ENCODE results near the gene CWH43. TPM values are rescaled to one million over a fixed set of nuclear protein-coding genes. Genes with fewer than 3 reads are reported as not detected.

The CWH43 gene
- polyA plus RNA-seq, 1 of the 3 experiments (the other 2 are of a cell fraction) = not detected

DNA sequence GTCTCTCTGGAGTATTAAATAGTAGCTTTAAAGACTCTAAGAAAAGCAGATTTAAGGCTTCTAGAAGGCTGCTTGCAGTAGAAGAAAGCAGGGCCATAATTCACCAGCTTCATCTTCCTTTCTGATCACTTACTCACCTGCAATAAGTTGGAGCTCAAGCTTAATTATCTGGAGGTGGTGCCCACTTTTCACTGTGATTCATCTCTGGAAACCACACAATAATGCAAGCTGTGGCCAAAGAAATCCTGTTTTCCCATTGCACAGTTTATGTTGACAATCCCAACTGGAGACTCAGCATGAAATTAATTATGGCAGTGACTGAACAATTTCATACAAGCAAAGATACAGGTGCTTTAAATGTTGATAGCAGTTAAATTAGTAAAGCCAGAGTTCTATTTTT, 14.7 kb downstream of the CWH43 start:
- no peaks in the 10 kb centered on the region for H3K9me3 ChIP-seq
- no peak overlapping the region for H3K9ac ChIP-seq
- no peak overlapping the region for H3K27ac ChIP-seq (ENCODE audit: low read depth in 2 of 2, low read length in 1 of 2)
- no peak for TF ChIP-seq SIN3A (IDR thresholded peaks at IDR 0.05; ENCODE audit: borderline replicate concordance, low read depth, low read length)
- TF ChIP-seq SMC3 (IDR thresholded peaks at IDR 0.05; ENCODE audit: low read depth, low read length) = no peak
- no peaks in the 10 kb centered on the region for H3K4me1 ChIP-seq (ENCODE audit: control insufficient read depth in 1 of 2, insufficient read depth in 2 of 2, low read depth in 1 of 2, low read length in 1 of 2)
- no peaks in the 10 kb centered on the region for H3F3A ChIP-seq (replicated peaks; ENCODE audit: insufficient read depth)
- peaks cover 20% of the 10 kb centered on the region for H3K27me3 ChIP-seq (ENCODE audit: insufficient read depth)
- H2AFZ ChIP-seq (ENCODE audit: low read depth) = no peak overlapping the region
- H3K9me2 ChIP-seq = no peaks in the 10 kb centered on the region
- POLR2A ChIA-PET = no interaction called here
- no peaks in the 10 kb centered on the region for H4K20me1 ChIP-seq (ENCODE audit: insufficient read depth)
- no peaks in the 10 kb centered on the region for H3K36me3 ChIP-seq (replicated peaks in 1 of 2; ENCODE audit: control insufficient read depth in 1 of 2, insufficient read depth in 2 of 2, low read length in 1 of 2)
- DNase-seq = no peak
- H3K4me2 ChIP-seq = no peak overlapping the region
- CTCF ChIA-PET = no interaction called here
- no peak overlapping the region for H3K4me3 ChIP-seq (ENCODE audit: low read depth in 2 of 2, low read length in 1 of 2)
- no peaks in the 10 kb centered on the region for H3K79me2 ChIP-seq (ENCODE audit: insufficient read depth)

DNA sequence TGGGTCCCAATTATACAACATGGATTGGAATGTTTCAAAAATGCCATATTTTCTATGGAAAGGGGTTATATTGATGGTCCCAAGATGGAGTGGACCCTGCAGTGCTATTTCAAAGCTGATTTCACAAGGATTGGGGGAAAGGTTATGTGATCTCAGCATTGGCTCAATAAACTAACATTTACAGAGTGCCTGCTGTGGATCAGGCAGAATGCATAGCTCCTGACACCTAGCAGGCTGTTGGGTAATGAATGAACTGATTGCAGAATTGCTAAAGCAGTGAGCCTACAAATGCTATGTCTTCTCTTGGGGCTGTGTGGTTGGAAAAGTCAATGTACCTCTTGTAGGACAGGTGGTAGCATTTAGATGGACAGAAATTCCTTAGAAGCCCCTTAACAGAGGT, 16.9 kb downstream of the CWH43 start:
- Histone ChIP-seq H3K36me3 (replicated peaks in 1 of 2; ENCODE audit: control insufficient read depth in 1 of 2, insufficient read depth in 2 of 2, low read length in 1 of 2) (no peaks in the 10 kb centered on the region), H3F3A (replicated peaks; ENCODE audit: insufficient read depth) (no peaks in the 10 kb centered on the region), H3K9me3 (no peaks in the 10 kb centered on the region), H3K4me1 (ENCODE audit: control insufficient read depth in 1 of 2, insufficient read depth in 2 of 2, low read depth in 1 of 2, low read length in 1 of 2) (no peaks in the 10 kb centered on the region), H3K4me3 (ENCODE audit: low read depth in 2 of 2, low read length in 1 of 2) (no peak overlapping the region), H2AFZ (ENCODE audit: low read depth) (no peak overlapping the region), H3K27ac (ENCODE audit: low read depth in 2 of 2, low read length in 1 of 2) (no peak overlapping the region), H4K20me1 (ENCODE audit: insufficient read depth) (no peaks in the 10 kb centered on the region), H3K9ac (no peak overlapping the region), H3K27me3 (ENCODE audit: insufficient read depth) (peaks cover 10% of the 10 kb centered on the region), H3K79me2 (ENCODE audit: insufficient read depth) (no peaks in the 10 kb centered on the region), H3K4me2 (no peak overlapping the region), H3K9me2 (no peaks in the 10 kb centered on the region)
- DNase-seq = no peak
- POLR2A ChIA-PET = no interaction called here
- CTCF ChIA-PET = no interaction called here
- TF ChIP-seq RCOR1 (IDR thresholded peaks at IDR 0.05; ENCODE audit: low read length) (no peak), SIN3A (IDR thresholded peaks at IDR 0.05; ENCODE audit: borderline replicate concordance, low read depth, low read length) (no peak), RFX5 (IDR thresholded peaks at IDR 0.05; ENCODE audit: low read length) (no peak)
- TF ChIP-seq, protein P1, sequence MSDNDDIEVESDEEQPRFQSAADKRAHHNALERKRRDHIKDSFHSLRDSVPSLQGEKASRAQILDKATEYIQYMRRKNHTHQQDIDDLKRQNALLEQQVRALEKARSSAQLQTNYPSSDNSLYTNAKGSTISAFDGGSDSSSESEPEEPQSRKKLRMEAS (IDR thresholded peaks at IDR 0.05; ENCODE audit: low read depth) = no peak

DNA sequence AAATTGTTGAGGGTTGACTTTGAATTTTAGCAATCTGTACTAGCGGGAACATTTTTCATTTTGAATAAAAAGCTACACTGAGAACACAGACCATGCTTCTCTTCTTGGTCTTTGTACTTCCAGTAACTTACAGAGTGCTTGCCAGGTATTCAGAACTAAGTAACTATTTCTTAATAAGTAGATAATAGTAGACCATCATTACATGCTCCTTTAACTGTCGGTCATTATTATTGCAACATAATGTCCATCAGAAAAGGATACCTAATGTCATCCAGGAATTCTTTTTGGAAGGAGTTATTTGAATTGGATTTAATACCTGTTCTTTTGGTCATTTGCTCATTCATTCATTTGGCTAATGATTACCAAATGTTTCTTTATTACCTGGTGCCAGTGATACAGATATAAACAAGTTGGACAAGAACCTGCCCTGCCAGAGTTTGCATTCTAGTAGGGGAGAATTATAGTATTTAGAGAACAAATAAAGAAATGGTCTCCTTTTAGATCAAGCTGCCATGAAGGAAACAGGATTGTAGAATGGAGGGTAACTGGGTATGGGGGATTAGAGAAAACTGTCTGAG, 32.7 kb downstream of the CWH43 start:
- WGBS (ENCODE audit: low lambda C conversion rate) = 53% methylated on average over 2 of the region's 2 CpGs
- no peaks in the 10 kb centered on the region for H3K36me3 ChIP-seq (replicated peaks in 1 of 2; ENCODE audit: control insufficient read depth in 1 of 2, insufficient read depth in 2 of 2, low read length in 1 of 2)
- no peaks in the 10 kb centered on the region for H3K79me2 ChIP-seq (ENCODE audit: insufficient read depth)
- DNase-seq = no peak
- H3K4me2 ChIP-seq = no peak overlapping the region
- CTCF ChIA-PET = no interaction called here
- H3K9ac ChIP-seq = no peak overlapping the region
- H3K9me3 ChIP-seq = no peaks in the 10 kb centered on the region
- H2AFZ ChIP-seq (ENCODE audit: low read depth) = no peak overlapping the region
- H3K9me2 ChIP-seq = no peaks in the 10 kb centered on the region
- H3K4me3 ChIP-seq (ENCODE audit: low read depth in 2 of 2, low read length in 1 of 2) = no peak overlapping the region
- no peaks in the 10 kb centered on the region for H4K20me1 ChIP-seq (ENCODE audit: insufficient read depth)
- TF ChIP-seq FOXJ3 (CRISPR knock-in tag; IDR thresholded peaks at IDR 0.05) = no peak
- no peak for TF ChIP-seq MEF2A (IDR thresholded peaks at IDR 0.05; ENCODE audit: borderline replicate concordance, low read depth)
- TF ChIP-seq, protein P2, sequence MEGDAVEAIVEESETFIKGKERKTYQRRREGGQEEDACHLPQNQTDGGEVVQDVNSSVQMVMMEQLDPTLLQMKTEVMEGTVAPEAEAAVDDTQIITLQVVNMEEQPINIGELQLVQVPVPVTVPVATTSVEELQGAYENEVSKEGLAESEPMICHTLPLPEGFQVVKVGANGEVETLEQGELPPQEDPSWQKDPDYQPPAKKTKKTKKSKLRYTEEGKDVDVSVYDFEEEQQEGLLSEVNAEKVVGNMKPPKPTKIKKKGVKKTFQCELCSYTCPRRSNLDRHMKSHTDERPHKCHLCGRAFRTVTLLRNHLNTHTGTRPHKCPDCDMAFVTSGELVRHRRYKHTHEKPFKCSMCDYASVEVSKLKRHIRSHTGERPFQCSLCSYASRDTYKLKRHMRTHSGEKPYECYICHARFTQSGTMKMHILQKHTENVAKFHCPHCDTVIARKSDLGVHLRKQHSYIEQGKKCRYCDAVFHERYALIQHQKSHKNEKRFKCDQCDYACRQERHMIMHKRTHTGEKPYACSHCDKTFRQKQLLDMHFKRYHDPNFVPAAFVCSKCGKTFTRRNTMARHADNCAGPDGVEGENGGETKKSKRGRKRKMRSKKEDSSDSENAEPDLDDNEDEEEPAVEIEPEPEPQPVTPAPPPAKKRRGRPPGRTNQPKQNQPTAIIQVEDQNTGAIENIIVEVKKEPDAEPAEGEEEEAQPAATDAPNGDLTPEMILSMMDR (IDR thresholded peaks at IDR 0.05) = no peak
- TF ChIP-seq ELF1 (IDR thresholded peaks at IDR 0.05) = no peak
- TF ChIP-seq JUND (IDR thresholded peaks at IDR 0.05) = no peak
- TF ChIP-seq RXRA (IDR thresholded peaks at IDR 0.05; ENCODE audit: borderline replicate concordance, low read depth) = no peak
- no peak for TF ChIP-seq TAF1 (IDR thresholded peaks at IDR 0.05; ENCODE audit: borderline replicate concordance, low read depth, low read length)
- TF ChIP-seq YY1 (IDR thresholded peaks at IDR 0.05; ENCODE audit: low read depth) = no peak
- no peak for TF ChIP-seq RCOR1 (IDR thresholded peaks at IDR 0.05; ENCODE audit: low read length)
- TF ChIP-seq SIN3A (IDR thresholded peaks at IDR 0.05; ENCODE audit: borderline replicate concordance, low read depth, low read length) = no peak
- H3K4me1 ChIP-seq (ENCODE audit: control insufficient read depth in 1 of 2, insufficient read depth in 2 of 2, low read depth in 1 of 2, low read length in 1 of 2) = no peaks in the 10 kb centered on the region
- no peaks in the 10 kb centered on the region for H3K27me3 ChIP-seq (ENCODE audit: insufficient read depth)
- no peak overlapping the region for H3K27ac ChIP-seq (ENCODE audit: low read depth in 2 of 2, low read length in 1 of 2)
- no peaks in the 10 kb centered on the region for H3F3A ChIP-seq (replicated peaks; ENCODE audit: insufficient read depth)
- POLR2A ChIA-PET = no interaction called here
